Thymus (tissue), 11 donors: ENCODE data around the gene ATXN10. TPM values are rescaled to one million over a fixed set of nuclear protein-coding genes. Genes with fewer than 3 reads are reported as not detected.
"Not testable (repeated sequence)": the region's sequence is repeated elsewhere in the genome, so short reads cannot be mapped to it uniquely, and the experiment has no call there.

Source experiments
- DNase-seq, 9 donors: peaks; one replicate each; pipeline ENCODE4 v3.0.0-alpha.2; 2013; ENCODE audit warnings: low spot score in 9 of 9, low read depth in 6 of 9, missing footprints in 1 of 9
- H3K27ac ChIP-seq, 2 donors: one replicate each; pipeline ENCODE4 v1.5.1; 2013; ENCODE audit warnings: control low read depth in 1 of 2, low read depth in 1 of 2, low read length in 1 of 2, mild to moderate bottlenecking in 1 of 2, moderate library complexity in 1 of 2
- H3K27me3 ChIP-seq, 2 donors: one replicate each; pipeline ENCODE4 v1.5.1; 2013; ENCODE audit warnings: low read length in 1 of 2; ENCODE audit not compliant: control insufficient read depth in 2 of 2, insufficient read depth in 1 of 2
- H3K36me3 ChIP-seq, 2 donors: one replicate each; pipeline ENCODE4 v1.5.1; 2013; ENCODE audit warnings: low read length in 1 of 2, mild to moderate bottlenecking in 1 of 2, moderate library complexity in 1 of 2; ENCODE audit not compliant: control insufficient read depth in 2 of 2, insufficient read depth in 2 of 2
- H3K4me1 ChIP-seq, 2 donors: one replicate each; pipeline ENCODE4 v1.5.1; 2013; ENCODE audit warnings: low read length in 2 of 2; ENCODE audit not compliant: control insufficient read depth in 2 of 2, insufficient read depth in 2 of 2
- H3K4me3 ChIP-seq, 2 donors: one replicate each; pipeline ENCODE4 v1.5.1; 2013; ENCODE audit warnings: low read length in 2 of 2, control low read depth in 1 of 2, mild to moderate bottlenecking in 1 of 2
- H3K9me3 ChIP-seq, 2 donors: one replicate each; pipeline ENCODE4 v1.5.1; 2013; ENCODE audit warnings: low read length in 1 of 2, mild to moderate bottlenecking in 1 of 2; ENCODE audit not compliant: control insufficient read depth in 2 of 2, insufficient read depth in 1 of 2
- WGBS: extraction: QIAGEN DNeasy Blood & Tissue Kit; methylation state at CpG from one replicate; pipeline ENCODE4 v1.1.7; 2013; 5-methylcytosine and 5-hydroxymethylcytosine counted together
- polyA plus RNA-seq: library from polyadenylated mRNA; stranded (reverse); fragments of 200-250 nt; gene quantifications from one replicate; pipeline ENCODE4 v1.2.3, GENCODE V29; 2013
- total RNA-seq: library from RNA; stranded (reverse); fragments of 120-200 nt; gene quantifications from one replicate; pipeline ENCODE4 v1.2.4, GENCODE V29; 2013
- donor health status: healthy.

The ATXN10 gene
- total and polyA plus RNA-seq, 2 donors, result 86.7 to 111 TPM

GRCh38 chr22:45708145-45708544, 36.5 kb downstream of the ATXN10 start:
- Histone ChIP-seq H3K36me3 (peaks cover 27 to 30% of the 10 kb centered on the region in 2 donors), H3K4me3 (no peak overlapping the region), H3K9me3 (no peaks in the 10 kb centered on the region), H3K27me3 (no peaks in the 10 kb centered on the region), H3K27ac (no peak overlapping the region), H3K4me1 (no peaks in the 10 kb centered on the region)
- WGBS, result 95% methylated on average over 2 of the region's 2 CpGs
- DNase-seq, result no peak

- 94% methylated on average over 5 of the region's 5 CpGs for WGBS
- no peak for DNase-seq
- Histone ChIP-seq H3K27me3 (no peaks in the 10 kb centered on the region), H3K36me3 (peaks cover 19 to 23% of the 10 kb centered on the region in 2 donors), H3K4me1 (no peaks in the 10 kb centered on the region), H3K9me3 (no peaks in the 10 kb centered on the region), H3K27ac (no peak overlapping the region), H3K4me3 (no peak overlapping the region)
Observed at GRCh38 chr22:45709060-45709739, 37.6 kb downstream of the ATXN10 start.

DNA sequence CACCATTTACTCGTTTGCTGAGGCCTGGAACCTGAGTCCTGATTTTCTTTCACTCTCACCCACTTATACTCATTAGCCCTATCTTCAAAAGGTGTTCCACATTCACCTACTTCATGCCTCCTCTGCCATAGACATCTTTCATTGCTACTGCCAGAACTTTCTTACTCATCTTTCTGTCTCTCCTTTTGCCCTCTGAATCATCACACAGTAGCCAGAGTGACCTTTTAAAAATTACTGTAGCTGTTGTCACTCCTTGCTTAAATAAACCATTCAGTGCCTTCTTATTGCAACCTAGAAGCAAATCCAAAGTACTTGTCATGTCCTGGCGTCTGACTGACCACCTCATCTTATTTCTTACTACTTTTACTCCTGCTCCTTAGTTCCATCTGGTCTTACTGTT, 38.2 kb downstream of the ATXN10 start:
- no peak for DNase-seq
- Histone ChIP-seq H3K27ac (no peak overlapping the region), H3K4me1 (no peaks in the 10 kb centered on the region), H3K36me3 (peaks cover 21 to 23% of the 10 kb centered on the region in 2 donors), H3K4me3 (no peak overlapping the region), H3K9me3 (no peaks in the 10 kb centered on the region), H3K27me3 (no peaks in the 10 kb centered on the region)
- WGBS, result 98% methylated on average over 2 of the region's 2 CpGs

- Histone ChIP-seq H3K36me3 (peaks cover 24 to 25% of the 10 kb centered on the region in 2 donors), H3K4me1 (no peaks in the 10 kb centered on the region), H3K9me3 (no peaks in the 10 kb centered on the region), H3K4me3 (no peak overlapping the region), H3K27me3 (no peaks in the 10 kb centered on the region), H3K27ac (no peak overlapping the region)
- WGBS, result 99% methylated on average over 3 of the region's 3 CpGs
- DNase-seq, result no peak
Observed at GRCh38 chr22:45710469-45710868, 38.8 kb downstream of the ATXN10 start.

DNA sequence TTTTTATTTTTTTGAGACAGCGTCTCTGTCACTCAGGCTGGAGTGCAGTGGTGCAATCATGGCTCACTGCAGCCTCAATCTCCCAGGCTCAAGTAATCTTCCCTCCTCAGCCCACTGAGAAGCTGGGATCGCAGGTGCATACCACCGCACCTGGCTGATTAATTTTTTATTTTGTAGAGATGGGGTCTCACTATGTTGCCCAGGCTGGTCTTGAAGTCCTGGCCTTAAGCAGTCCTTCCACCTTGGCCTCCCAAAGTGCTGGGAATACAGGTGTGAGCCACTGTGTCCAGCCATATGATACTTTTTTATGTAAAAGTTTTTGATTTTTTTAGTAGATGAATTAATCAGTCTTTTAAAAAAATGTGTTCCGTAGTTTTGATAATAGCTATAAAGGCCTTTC, 42.8 kb downstream of the ATXN10 start:
- H3K9me3 ChIP-seq, H3K27ac ChIP-seq, H3K27me3 ChIP-seq, H3K4me1 ChIP-seq, DNase-seq, H3K4me3 ChIP-seq: not testable (repeated sequence)
- H3K36me3 ChIP-seq, result peaks cover 19 to 27% of the 10 kb centered on the region in 2 donors
- 97% methylated on average over 4 of the region's 4 CpGs for WGBS

DNA sequence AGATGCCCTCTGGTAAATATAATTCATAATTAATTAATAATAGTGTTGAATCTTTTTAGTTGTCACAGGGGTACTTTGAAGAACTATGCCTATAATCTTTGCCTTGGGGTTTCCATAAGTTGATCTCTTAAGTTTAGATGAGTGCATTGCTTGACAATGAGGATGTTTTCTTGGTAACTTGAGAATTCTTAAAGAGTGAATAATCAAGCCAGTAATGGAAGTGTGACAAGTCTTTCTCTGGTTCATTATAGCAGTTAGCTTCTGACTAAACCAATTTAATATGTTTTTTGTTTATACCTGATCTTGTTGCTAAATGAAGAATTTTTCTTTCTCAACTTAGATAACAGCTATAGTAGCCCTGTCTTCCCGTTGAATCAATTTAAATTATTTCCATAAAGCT, 46.2 kb downstream of the ATXN10 start:
- no peak for DNase-seq
- H3K27ac ChIP-seq, result no peak overlapping the region
- H3K4me3 ChIP-seq, result no peak overlapping the region
- 96% methylated on average over 1 of the region's 1 CpG for WGBS
- no peaks in the 10 kb centered on the region for H3K9me3 ChIP-seq
- no peaks in the 10 kb centered on the region for H3K4me1 ChIP-seq
- no peaks in the 10 kb centered on the region for H3K27me3 ChIP-seq
- H3K36me3 ChIP-seq, result peaks cover 20 to 43% of the 10 kb centered on the region in 2 donors

GRCh38 chr22:45718391-45718790, 46.8 kb downstream of the ATXN10 start:
- Histone ChIP-seq H3K4me3 (no peak overlapping the region), H3K27me3 (no peaks in the 10 kb centered on the region), H3K36me3 (peaks cover 20 to 45% of the 10 kb centered on the region in 2 donors), H3K27ac (no peak overlapping the region), H3K4me1 (no peaks in the 10 kb centered on the region), H3K9me3 (no peaks in the 10 kb centered on the region)
- 98% methylated on average over 4 of the region's 4 CpGs for WGBS
- no peak for DNase-seq

GRCh38 chr22:45720839-45721378, 49.3 kb downstream of the ATXN10 start:
- Histone ChIP-seq H3K4me3 (no peak overlapping the region), H3K4me1 (no peaks in the 10 kb centered on the region), H3K36me3 (peaks cover 17 to 39% of the 10 kb centered on the region in 2 donors)

DNA sequence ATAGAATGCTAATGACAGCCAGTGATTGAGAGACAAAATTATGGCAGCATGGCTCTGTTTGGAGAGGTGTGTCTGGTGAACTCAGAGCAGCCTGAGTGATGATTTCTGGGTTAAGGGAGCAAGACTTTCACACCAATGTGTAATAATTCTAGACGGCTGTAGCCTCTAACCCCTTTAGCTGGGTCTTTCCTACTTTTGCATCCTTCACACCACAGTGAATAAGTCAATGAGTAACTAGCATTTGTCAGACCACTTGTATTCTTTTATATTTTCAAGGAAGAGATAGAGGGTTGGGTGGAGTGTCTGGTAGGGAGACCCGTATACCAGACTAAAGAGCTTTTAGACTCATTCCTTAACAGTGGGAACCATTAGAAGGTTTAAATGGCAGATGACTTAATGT, 50.4 kb downstream of the ATXN10 start:
- H3K9me3 ChIP-seq, result no peaks in the 10 kb centered on the region
- H3K36me3 ChIP-seq, result peaks cover 14 to 36% of the 10 kb centered on the region in 2 donors
- H3K4me1 ChIP-seq, result no peaks in the 10 kb centered on the region
- 97% methylated on average over 2 of the region's 2 CpGs for WGBS
- no peak for DNase-seq
- H3K4me3 ChIP-seq, result no peak overlapping the region
- no peak overlapping the region for H3K27ac ChIP-seq
- no peaks in the 10 kb centered on the region for H3K27me3 ChIP-seq

More at GRCh38 chr22:45720839-45721378, 49.3 kb downstream of the ATXN10 start:
- WGBS, result 98% methylated on average over 5 of the region's 5 CpGs
- Histone ChIP-seq H3K27ac (no peak overlapping the region), H3K9me3 (no peaks in the 10 kb centered on the region), H3K27me3 (no peaks in the 10 kb centered on the region)
- DNase-seq, result no peak
